ENCODE results near the gene LRP1.

Gene LRP1

DNA sequence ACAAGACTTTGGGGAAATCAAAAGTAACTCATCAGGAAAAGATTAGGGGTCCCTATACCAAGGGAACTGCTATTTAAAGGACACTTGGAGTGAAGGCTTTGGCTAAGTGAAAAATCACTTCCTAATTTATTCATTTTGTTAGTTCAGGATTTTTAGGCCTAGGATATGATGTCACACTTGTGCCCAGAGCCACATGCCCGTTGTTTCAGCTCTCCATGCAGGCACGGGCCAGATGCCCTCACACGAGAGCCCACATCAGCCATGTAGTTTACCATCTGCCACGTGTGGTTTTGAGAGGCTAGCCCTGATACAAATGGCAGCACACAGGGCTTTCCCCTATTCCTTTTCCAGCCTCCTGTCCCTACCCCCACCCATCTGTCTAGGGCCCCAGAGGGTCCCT, 31.0 kb downstream of the LRP1 start:
- no peak for TF ChIP-seq Cebpa-rat (IDR thresholded peaks at IDR 0.05)
- H3K27ac ChIP-seq: peak overlapping the region in 10 of 11 experiments; percentile 15 to 85 (median 72); a peak in 18 of 22 replicates
- H3K9me3 ChIP-seq (replicated peaks in 1 of 11): no peaks in the 10 kb centered on the region
- H4K20me1 ChIP-seq: no peaks in the 10 kb centered on the region; a peak in 2 of 22 replicates
- no peak overlapping the region; a peak in 2 of 20 replicates for H3K4me3 ChIP-seq
- H3K27me3 ChIP-seq: no peaks in the 10 kb centered on the region
- H3K9ac ChIP-seq: peak overlapping the region in 9 of 11 experiments; percentile 0 to 69 (median 31); a peak in 10 of 22 replicates
- H3K36me3 ChIP-seq: peaks cover 13 to 95% (median 45%) of the 10 kb centered on the region in 11 experiments; a peak in 19 of 22 replicates
- peak overlapping the region; percentile 79 to 98 (median 94) for H3K4me2 ChIP-seq
- peaks cover 62 to 100% (median 92%) of the 10 kb centered on the region in 10 experiments for H3K4me1 ChIP-seq

DNA sequence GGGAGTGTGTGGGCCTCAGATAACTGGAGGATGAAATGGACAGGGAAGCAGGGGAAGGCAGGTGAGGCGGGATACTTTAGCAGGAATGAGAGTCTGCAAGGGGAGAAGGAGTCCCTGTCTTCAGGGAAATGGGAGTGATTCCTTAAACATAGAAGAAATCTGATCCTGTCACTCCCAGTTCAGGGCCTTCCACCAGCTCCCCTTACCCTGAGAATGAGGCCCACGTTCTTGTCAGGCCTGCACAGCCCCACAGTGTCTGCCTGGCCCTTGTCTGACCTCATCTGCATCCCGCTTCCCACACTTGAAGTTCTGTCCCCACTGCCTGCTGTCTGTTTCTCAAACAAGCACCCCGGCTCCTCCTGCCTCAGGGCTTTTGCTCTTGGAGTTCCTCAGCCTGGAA, 31.8 kb downstream of the LRP1 start:
- H3K4me2 ChIP-seq: peak overlapping the region in 8 of 11 experiments; percentile 79 to 98 (median 96); a peak in 16 of 22 replicates

DNA sequence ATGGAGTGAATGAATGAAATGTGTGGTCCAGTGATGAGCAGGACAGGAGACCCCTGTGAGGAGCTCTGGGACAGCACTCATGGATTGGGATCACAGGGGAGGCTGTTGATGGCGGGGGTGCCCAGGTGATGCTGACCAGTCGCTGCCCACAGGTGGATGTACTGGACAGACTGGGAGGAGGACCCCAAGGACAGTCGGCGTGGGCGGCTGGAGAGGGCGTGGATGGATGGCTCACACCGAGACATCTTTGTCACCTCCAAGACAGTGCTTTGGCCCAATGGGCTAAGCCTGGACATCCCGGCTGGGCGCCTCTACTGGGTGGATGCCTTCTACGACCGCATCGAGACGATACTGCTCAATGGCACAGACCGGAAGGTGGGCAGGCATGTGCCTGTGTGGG, 32.5 kb downstream of the LRP1 start:
- peaks cover 56 to 100% (median 85%) of the 10 kb centered on the region in 10 experiments for H3K4me1 ChIP-seq
- peak overlapping the region in 4 of 11 experiments; percentile 70 to 85 (median 76); a peak in 5 of 22 replicates for H3K27ac ChIP-seq
- H3K9me3 ChIP-seq (replicated peaks in 1 of 11): no peaks in the 10 kb centered on the region
- peak overlapping the region in 5 of 11 experiments; percentile 94 to 98 (median 96); a peak in 10 of 22 replicates for H3K4me2 ChIP-seq
- no peak for TF ChIP-seq Cebpa-rat (IDR thresholded peaks at IDR 0.05)
- H3K27me3 ChIP-seq: no peaks in the 10 kb centered on the region
- no peak overlapping the region for H3K4me3 ChIP-seq
- no peaks in the 10 kb centered on the region; a peak in 3 of 22 replicates for H4K20me1 ChIP-seq
- H3K9ac ChIP-seq: no peak overlapping the region
- peaks cover 13 to 95% (median 45%) of the 10 kb centered on the region in 11 experiments; a peak in 19 of 22 replicates for H3K36me3 ChIP-seq

More for the DNA sequence above, 31.8 kb downstream of the LRP1 start:
- Histone ChIP-seq H3K9me3 (replicated peaks in 1 of 11) (no peaks in the 10 kb centered on the region), H3K9ac (peak overlapping the region in 4 of 11 experiments; percentile 19 to 60 (median 30); a peak in 3 of 22 replicates), H4K20me1 (no peaks in the 10 kb centered on the region; a peak in 3 of 22 replicates), H3K4me3 (no peak overlapping the region), H3K36me3 (peaks cover 13 to 95% (median 45%) of the 10 kb centered on the region in 11 experiments; a peak in 19 of 22 replicates), H3K27me3 (no peaks in the 10 kb centered on the region), H3K4me1 (peaks cover 56 to 100% (median 88%) of the 10 kb centered on the region in 10 experiments), H3K27ac (peak overlapping the region in 10 of 11 experiments; percentile 15 to 85 (median 72); a peak in 16 of 22 replicates)
- no peak for TF ChIP-seq Cebpa-rat (IDR thresholded peaks at IDR 0.05)

DNA sequence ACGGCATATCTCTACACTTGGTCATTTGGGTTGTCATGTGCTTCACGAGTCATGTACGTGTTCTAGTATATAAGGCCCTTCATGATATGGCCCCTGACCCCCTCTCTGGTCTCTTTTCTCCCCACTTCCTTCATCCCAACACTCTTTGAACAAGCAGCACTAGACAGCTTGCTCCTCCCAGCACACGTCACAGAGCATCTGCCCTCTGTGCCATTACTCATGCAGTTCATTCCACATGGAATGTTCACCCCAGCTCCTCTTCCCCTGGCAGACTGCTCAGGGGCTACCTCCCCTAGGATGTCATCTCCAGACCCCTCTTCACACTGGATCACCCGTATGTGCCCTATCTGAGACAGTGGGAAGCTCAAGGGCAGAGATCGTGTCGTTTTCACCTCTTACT, 33.2 kb downstream of the LRP1 start:
- H3K4me2 ChIP-seq: peak overlapping the region in 7 of 11 experiments; percentile 86 to 98 (median 96); a peak in 12 of 22 replicates
- peaks cover 13 to 95% (median 46%) of the 10 kb centered on the region in 11 experiments; a peak in 19 of 22 replicates for H3K36me3 ChIP-seq
- H4K20me1 ChIP-seq: no peaks in the 10 kb centered on the region; a peak in 3 of 22 replicates
- no peak for TF ChIP-seq Cebpa-rat (IDR thresholded peaks at IDR 0.05)
- no peak overlapping the region for H3K4me3 ChIP-seq
- no peaks in the 10 kb centered on the region for H3K9me3 ChIP-seq (replicated peaks in 1 of 11)
- H3K27me3 ChIP-seq: no peaks in the 10 kb centered on the region
- H3K27ac ChIP-seq: peak overlapping the region in 3 of 11 experiments; percentile 62 to 67 (median 66); a peak in 4 of 22 replicates
- H3K9ac ChIP-seq: no peak overlapping the region
- peaks cover 54 to 100% (median 85%) of the 10 kb centered on the region in 10 experiments for H3K4me1 ChIP-seq

DNA sequence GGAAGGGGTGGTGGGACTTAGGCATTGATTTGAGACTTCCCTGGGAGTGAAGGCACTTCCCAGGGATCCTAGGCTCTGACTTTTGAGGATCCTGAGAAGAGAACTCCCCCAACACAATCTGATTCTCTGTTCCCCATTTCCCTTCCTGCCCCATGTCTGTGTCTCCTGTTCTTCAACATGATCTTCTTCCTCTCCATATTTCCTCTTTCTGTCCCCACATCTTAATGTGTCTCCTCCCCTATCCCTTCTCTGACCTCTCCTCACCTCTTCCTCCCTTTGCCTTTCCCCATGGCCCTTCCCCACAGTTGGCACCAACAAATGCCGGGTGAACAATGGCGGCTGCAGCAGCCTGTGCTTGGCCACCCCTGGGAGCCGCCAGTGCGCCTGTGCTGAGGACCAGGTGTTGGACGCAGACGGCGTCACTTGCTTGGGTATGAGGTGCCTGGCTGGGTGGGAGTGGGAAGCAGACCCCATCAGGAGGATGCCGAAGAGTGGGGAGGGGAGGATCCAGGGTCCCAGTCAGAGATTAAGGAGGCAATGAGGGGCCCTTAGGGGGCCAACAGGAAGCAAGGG, 34.4 kb downstream of the LRP1 start:
- H3K9ac ChIP-seq: peak overlapping the region in 3 of 11 experiments; percentile 15 to 39 (median 35); a peak in 4 of 22 replicates
- no peak for TF ChIP-seq Cebpa-rat (IDR thresholded peaks at IDR 0.05)
- H3K4me2 ChIP-seq: peak overlapping the region; percentile 58 to 98 (median 89)
- H4K20me1 ChIP-seq: peaks cover 0 to 9% (median 0%) of the 10 kb centered on the region in 11 experiments; a peak in 3 of 22 replicates
- peaks cover 13 to 95% (median 46%) of the 10 kb centered on the region in 11 experiments; a peak in 19 of 22 replicates for H3K36me3 ChIP-seq
- H3K4me1 ChIP-seq: peaks cover 47 to 100% (median 85%) of the 10 kb centered on the region in 10 experiments
- H3K4me3 ChIP-seq: peak overlapping the region in 4 of 10 experiments; percentile 7 to 34 (median 32); a peak in 4 of 20 replicates
- H3K27ac ChIP-seq: peak overlapping the region in 8 of 11 experiments; percentile 34 to 68 (median 60); a peak in 14 of 22 replicates
- no peaks in the 10 kb centered on the region for H3K9me3 ChIP-seq (replicated peaks in 1 of 11)
- no peaks in the 10 kb centered on the region for H3K27me3 ChIP-seq

DNA sequence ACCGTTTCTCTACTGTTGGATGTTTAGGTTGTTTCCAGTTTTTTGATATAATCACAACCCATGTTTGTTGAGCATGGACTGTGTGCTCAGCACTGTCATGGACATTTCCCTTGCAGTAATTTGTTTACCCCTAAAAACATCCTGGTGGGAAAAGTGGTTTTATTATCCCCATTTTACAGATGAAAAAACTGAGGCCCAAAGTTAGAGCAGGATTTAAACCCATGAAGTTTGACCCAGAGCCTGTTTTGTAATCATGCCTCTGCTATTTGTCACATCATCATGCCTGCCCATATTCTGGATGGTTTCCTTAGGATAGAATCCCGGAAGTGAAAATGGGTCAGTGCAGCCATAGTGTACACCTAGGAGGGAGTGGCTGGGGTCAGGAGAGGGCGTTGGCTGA, 36.2 kb downstream of the LRP1 start:
- peaks cover 29 to 96% (median 72%) of the 10 kb centered on the region in 10 experiments for H3K4me1 ChIP-seq
- no peak for TF ChIP-seq Cebpa-rat (IDR thresholded peaks at IDR 0.05)
- no peak overlapping the region for H3K27ac ChIP-seq
- H3K9me3 ChIP-seq (replicated peaks in 1 of 11): no peaks in the 10 kb centered on the region
- H4K20me1 ChIP-seq: peaks cover 0 to 24% (median 0%) of the 10 kb centered on the region in 11 experiments; a peak in 3 of 22 replicates
- H3K27me3 ChIP-seq: no peaks in the 10 kb centered on the region
- H3K4me3 ChIP-seq: no peak overlapping the region
- H3K36me3 ChIP-seq: peaks cover 13 to 100% (median 46%) of the 10 kb centered on the region in 11 experiments; a peak in 19 of 22 replicates
- H3K4me2 ChIP-seq: peak overlapping the region in 4 of 11 experiments; percentile 28 to 75 (median 62); a peak in 6 of 22 replicates
- H3K9ac ChIP-seq: no peak overlapping the region

DNA sequence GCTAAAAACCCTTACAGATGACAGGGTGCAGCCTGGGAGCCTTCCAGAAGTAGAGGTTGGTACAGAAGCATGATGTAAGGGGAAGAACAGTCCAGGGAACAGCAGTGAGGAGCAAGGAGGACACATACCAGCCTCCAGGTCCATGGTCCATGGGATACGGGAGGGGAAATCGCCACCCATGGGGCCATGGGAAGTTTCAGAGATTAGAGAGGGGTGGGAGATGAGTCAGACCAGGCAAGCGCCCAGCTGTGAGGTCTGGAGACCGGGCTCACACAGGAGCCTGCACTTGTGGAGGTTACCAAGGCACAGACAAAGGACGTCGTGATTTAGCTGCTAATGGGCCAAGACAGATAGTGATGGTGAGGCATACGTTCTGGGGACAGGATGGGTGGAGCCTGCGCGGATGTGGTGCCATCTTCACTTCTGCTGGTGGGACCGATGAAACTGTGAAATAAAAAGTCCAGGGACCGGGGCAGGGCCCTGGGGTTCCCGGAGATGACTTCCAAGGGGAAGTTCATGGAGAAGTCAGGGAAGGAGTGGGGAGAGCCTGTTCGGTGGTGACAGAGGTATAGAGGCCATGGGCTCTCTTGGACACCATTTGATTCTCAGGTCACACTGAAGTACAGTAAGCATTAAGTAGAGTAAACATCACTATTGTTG, 36.8 kb downstream of the LRP1 start:
- no peak for TF ChIP-seq Cebpa-rat (IDR thresholded peaks at IDR 0.05)
- no peak overlapping the region for H3K27ac ChIP-seq
- no peak overlapping the region for H3K4me3 ChIP-seq
- H4K20me1 ChIP-seq: peaks cover 0 to 31% (median 0%) of the 10 kb centered on the region in 11 experiments; a peak in 3 of 22 replicates
- no peaks in the 10 kb centered on the region for H3K9me3 ChIP-seq (replicated peaks in 1 of 11)
- peak overlapping the region in 4 of 11 experiments; percentile 52 to 80 (median 73); a peak in 6 of 22 replicates for H3K4me2 ChIP-seq
- H3K4me1 ChIP-seq: peaks cover 26 to 94% (median 66%) of the 10 kb centered on the region in 10 experiments
- peaks cover 13 to 100% (median 48%) of the 10 kb centered on the region in 11 experiments; a peak in 19 of 22 replicates for H3K36me3 ChIP-seq
- H3K27me3 ChIP-seq: no peaks in the 10 kb centered on the region
- H3K9ac ChIP-seq: no peak overlapping the region

DNA sequence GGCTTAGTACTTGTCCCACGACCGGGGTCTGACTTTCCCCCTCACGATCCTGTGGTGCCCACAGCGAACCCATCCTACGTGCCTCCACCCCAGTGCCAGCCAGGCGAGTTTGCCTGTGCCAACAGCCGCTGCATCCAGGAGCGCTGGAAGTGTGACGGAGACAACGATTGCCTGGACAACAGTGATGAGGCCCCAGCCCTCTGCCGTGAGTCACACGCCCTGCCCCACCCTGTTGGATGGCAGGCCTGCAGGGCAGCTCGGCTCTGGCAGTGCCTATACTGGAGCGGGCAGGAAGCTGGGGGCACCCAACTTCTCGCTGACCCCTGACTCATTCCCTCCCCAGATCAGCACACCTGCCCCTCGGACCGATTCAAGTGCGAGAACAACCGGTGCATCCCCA, 37.5 kb downstream of the LRP1 start:
- Histone ChIP-seq H3K36me3 (peaks cover 7 to 100% (median 43%) of the 10 kb centered on the region in 11 experiments; a peak in 19 of 22 replicates), H3K4me3 (no peak overlapping the region), H3K4me2 (peak overlapping the region in 5 of 11 experiments; percentile 52 to 80 (median 73); a peak in 10 of 22 replicates), H3K27me3 (no peaks in the 10 kb centered on the region), H3K9me3 (replicated peaks in 1 of 11) (no peaks in the 10 kb centered on the region), H3K27ac (no peak overlapping the region; a peak in 1 of 22 replicates), H3K4me1 (peaks cover 26 to 94% (median 61%) of the 10 kb centered on the region in 10 experiments), H3K9ac (peak overlapping the region in 1 of 11 experiments; percentile 48; a peak in 1 of 22 replicates), H4K20me1 (peaks cover 0 to 36% (median 0%) of the 10 kb centered on the region in 11 experiments; a peak in 3 of 22 replicates)
- no peak for TF ChIP-seq Cebpa-rat (IDR thresholded peaks at IDR 0.05)

All from BLaER1 treated with 17β-estradiol and CSF1 and Interleukin-3, amounts not matched to agents 10 nM and 100 nM (cell line).